Measurements from ENCODE around the gene FAF1.

Gene FAF1

GRCh38 chr1:50604580-50604979 is 355.5 kb downstream of the FAF1 start:
- Histone ChIP-seq H3K4me1 (ENCODE audit: control insufficient read depth in 1 of 2, insufficient read depth in 2 of 2, low read length in 2 of 2) (no peaks in the 10 kb centered on the region), H3K9ac (ENCODE audit: low read depth in 1 of 2, low read length in 2 of 2) (no peak overlapping the region), H3K9me3 (ENCODE audit: control insufficient read depth in 1 of 2, low read length in 2 of 2) (no peaks in the 10 kb centered on the region), H3K27ac (ENCODE audit: low read depth, low read length) (no peak overlapping the region), H3K27me3 (ENCODE audit: control insufficient read depth in 1 of 2, insufficient read depth in 2 of 2, low read length in 2 of 2) (no peaks in the 10 kb centered on the region), H3K36me3 (ENCODE audit: control insufficient read depth in 1 of 2, insufficient read depth in 2 of 2, low read length in 2 of 2) (peaks cover 0 to 3% of the 10 kb centered on the region in 2 donors), H3K4me3 (ENCODE audit: low read depth in 1 of 2, low read length in 2 of 2) (no peak overlapping the region)

GRCh38 chr1:50603274-50604271 is 356.5 kb downstream of the FAF1 start:
- H3K4me1 ChIP-seq (ENCODE audit: control insufficient read depth in 1 of 2, insufficient read depth in 2 of 2, low read length in 2 of 2) = no peaks in the 10 kb centered on the region

GRCh38 chr1:50599546-50599945 is 360.5 kb downstream of the FAF1 start:
- Histone ChIP-seq H3K9me3 (ENCODE audit: control insufficient read depth in 1 of 2, low read length in 2 of 2) (no peaks in the 10 kb centered on the region), H3K4me1 (ENCODE audit: control insufficient read depth in 1 of 2, insufficient read depth in 2 of 2, low read length in 2 of 2) (no peaks in the 10 kb centered on the region), H3K9ac (ENCODE audit: low read depth in 1 of 2, low read length in 2 of 2) (no peak overlapping the region), H3K36me3 (ENCODE audit: control insufficient read depth in 1 of 2, insufficient read depth in 2 of 2, low read length in 2 of 2) (peaks cover 0 to 5% of the 10 kb centered on the region in 2 donors), H3K4me3 (ENCODE audit: low read depth in 1 of 2, low read length in 2 of 2) (no peak overlapping the region), H3K27me3 (ENCODE audit: control insufficient read depth in 1 of 2, insufficient read depth in 2 of 2, low read length in 2 of 2) (no peaks in the 10 kb centered on the region), H3K27ac (ENCODE audit: low read depth, low read length) (no peak overlapping the region)

More at GRCh38 chr1:50603274-50604271, 356.5 kb downstream of the FAF1 start:
- Histone ChIP-seq H3K27ac (ENCODE audit: low read depth, low read length) (no peak overlapping the region), H3K27me3 (ENCODE audit: control insufficient read depth in 1 of 2, insufficient read depth in 2 of 2, low read length in 2 of 2) (no peaks in the 10 kb centered on the region), H3K36me3 (ENCODE audit: control insufficient read depth in 1 of 2, insufficient read depth in 2 of 2, low read length in 2 of 2) (peaks cover 0 to 3% of the 10 kb centered on the region in 2 donors), H3K4me3 (ENCODE audit: low read depth in 1 of 2, low read length in 2 of 2) (no peak overlapping the region), H3K9ac (ENCODE audit: low read depth in 1 of 2, low read length in 2 of 2) (no peak overlapping the region), H3K9me3 (ENCODE audit: control insufficient read depth in 1 of 2, low read length in 2 of 2) (no peaks in the 10 kb centered on the region)

DNA sequence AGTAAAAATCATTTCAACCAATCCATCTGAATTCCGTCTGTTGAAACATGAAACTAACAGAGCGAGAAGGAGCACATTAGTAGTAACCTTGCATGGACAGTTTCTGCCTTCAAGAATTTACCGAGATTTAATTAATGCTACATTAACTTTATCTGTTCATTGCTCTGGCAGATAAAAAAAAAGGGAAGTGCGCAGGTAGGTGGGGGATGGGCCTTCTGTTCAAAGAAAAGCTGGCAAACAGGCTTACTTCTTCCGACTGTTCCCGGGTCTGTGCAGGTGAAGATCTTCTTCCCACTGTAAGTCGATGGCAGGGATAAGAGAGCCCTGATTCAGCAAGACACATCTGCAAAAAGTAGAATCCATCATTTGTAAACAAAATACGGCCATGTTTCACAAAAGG is 364.2 kb downstream of the FAF1 start:
- peaks cover 0 to 5% of the 10 kb centered on the region in 2 donors for H3K36me3 ChIP-seq (ENCODE audit: control insufficient read depth in 1 of 2, insufficient read depth in 2 of 2, low read length in 2 of 2)
- no peak overlapping the region for H3K4me3 ChIP-seq (ENCODE audit: low read depth in 1 of 2, low read length in 2 of 2)
- no peak overlapping the region for H3K9ac ChIP-seq (ENCODE audit: low read depth in 1 of 2, low read length in 2 of 2)
- H3K4me1 ChIP-seq (ENCODE audit: control insufficient read depth in 1 of 2, insufficient read depth in 2 of 2, low read length in 2 of 2) = no peaks in the 10 kb centered on the region
- no peaks in the 10 kb centered on the region for H3K27me3 ChIP-seq (ENCODE audit: control insufficient read depth in 1 of 2, insufficient read depth in 2 of 2, low read length in 2 of 2)
- H3K9me3 ChIP-seq (ENCODE audit: control insufficient read depth in 1 of 2, low read length in 2 of 2) = no peaks in the 10 kb centered on the region
- no peak overlapping the region for H3K27ac ChIP-seq (ENCODE audit: low read depth, low read length)

- peaks cover 3 to 11% of the 10 kb centered on the region in 2 donors for H3K36me3 ChIP-seq (ENCODE audit: control insufficient read depth in 1 of 2, insufficient read depth in 2 of 2, low read length in 2 of 2)
These were observed 366.6 kb downstream of the FAF1 start for GRCh38 chr1:50593515-50593914.

GRCh38 chr1:50591598-50591997 is 368.5 kb downstream of the FAF1 start:
- no peaks in the 10 kb centered on the region for H3K4me1 ChIP-seq (ENCODE audit: control insufficient read depth in 1 of 2, insufficient read depth in 2 of 2, low read length in 2 of 2)
- H3K27me3 ChIP-seq (ENCODE audit: control insufficient read depth in 1 of 2, insufficient read depth in 2 of 2, low read length in 2 of 2) = no peaks in the 10 kb centered on the region
- peaks cover 3 to 18% of the 10 kb centered on the region in 2 donors for H3K36me3 ChIP-seq (ENCODE audit: control insufficient read depth in 1 of 2, insufficient read depth in 2 of 2, low read length in 2 of 2)
- no peak overlapping the region for H3K4me3 ChIP-seq (ENCODE audit: low read depth in 1 of 2, low read length in 2 of 2)
- no peak overlapping the region for H3K9ac ChIP-seq (ENCODE audit: low read depth in 1 of 2, low read length in 2 of 2)
- H3K9me3 ChIP-seq (ENCODE audit: control insufficient read depth in 1 of 2, low read length in 2 of 2) = no peaks in the 10 kb centered on the region
- no peak overlapping the region for H3K27ac ChIP-seq (ENCODE audit: low read depth, low read length)

More at GRCh38 chr1:50593515-50593914, 366.6 kb downstream of the FAF1 start:
- no peak overlapping the region for H3K4me3 ChIP-seq (ENCODE audit: low read depth in 1 of 2, low read length in 2 of 2)
- no peak overlapping the region for H3K27ac ChIP-seq (ENCODE audit: low read depth, low read length)
- H3K9ac ChIP-seq (ENCODE audit: low read depth in 1 of 2, low read length in 2 of 2) = no peak overlapping the region
- no peaks in the 10 kb centered on the region for H3K27me3 ChIP-seq (ENCODE audit: control insufficient read depth in 1 of 2, insufficient read depth in 2 of 2, low read length in 2 of 2)
- H3K4me1 ChIP-seq (ENCODE audit: control insufficient read depth in 1 of 2, insufficient read depth in 2 of 2, low read length in 2 of 2) = no peaks in the 10 kb centered on the region
- H3K9me3 ChIP-seq (ENCODE audit: control insufficient read depth in 1 of 2, low read length in 2 of 2) = no peaks in the 10 kb centered on the region

- H3K9ac ChIP-seq (ENCODE audit: low read depth in 1 of 2, low read length in 2 of 2) = no peak overlapping the region
- H3K4me1 ChIP-seq (ENCODE audit: control insufficient read depth in 1 of 2, insufficient read depth in 2 of 2, low read length in 2 of 2) = no peaks in the 10 kb centered on the region
- H3K27me3 ChIP-seq (ENCODE audit: control insufficient read depth in 1 of 2, insufficient read depth in 2 of 2, low read length in 2 of 2) = no peaks in the 10 kb centered on the region
- no peak overlapping the region for H3K27ac ChIP-seq (ENCODE audit: low read depth, low read length)
- peaks cover 10 to 25% of the 10 kb centered on the region in 2 donors for H3K36me3 ChIP-seq (ENCODE audit: control insufficient read depth in 1 of 2, insufficient read depth in 2 of 2, low read length in 2 of 2)
- H3K9me3 ChIP-seq (ENCODE audit: control insufficient read depth in 1 of 2, low read length in 2 of 2) = no peaks in the 10 kb centered on the region
- H3K4me3 ChIP-seq (ENCODE audit: low read depth in 1 of 2, low read length in 2 of 2) = no peak overlapping the region
These were observed 377.7 kb downstream of the FAF1 start for GRCh38 chr1:50582346-50582745.

- H3K27me3 ChIP-seq (ENCODE audit: control insufficient read depth in 1 of 2, insufficient read depth in 2 of 2, low read length in 2 of 2) = no peaks in the 10 kb centered on the region
- no peak overlapping the region for H3K4me3 ChIP-seq (ENCODE audit: low read depth in 1 of 2, low read length in 2 of 2)
- no peak overlapping the region for H3K9ac ChIP-seq (ENCODE audit: low read depth in 1 of 2, low read length in 2 of 2)
- no peaks in the 10 kb centered on the region for H3K9me3 ChIP-seq (ENCODE audit: control insufficient read depth in 1 of 2, low read length in 2 of 2)
- H3K27ac ChIP-seq (ENCODE audit: low read depth, low read length) = no peak overlapping the region
- H3K36me3 ChIP-seq (ENCODE audit: control insufficient read depth in 1 of 2, insufficient read depth in 2 of 2, low read length in 2 of 2) = peaks cover 7% of the 10 kb centered on the region in 2 donors
- H3K4me1 ChIP-seq (ENCODE audit: control insufficient read depth in 1 of 2, insufficient read depth in 2 of 2, low read length in 2 of 2) = no peaks in the 10 kb centered on the region
These were observed 390.0 kb downstream of the FAF1 start for GRCh38 chr1:50570066-50570468.

- Histone ChIP-seq H3K27me3 (ENCODE audit: control insufficient read depth in 1 of 2, insufficient read depth in 2 of 2, low read length in 2 of 2) (no peaks in the 10 kb centered on the region), H3K36me3 (ENCODE audit: control insufficient read depth in 1 of 2, insufficient read depth in 2 of 2, low read length in 2 of 2) (peaks cover 9 to 13% of the 10 kb centered on the region in 2 donors), H3K27ac (ENCODE audit: low read depth, low read length) (no peak overlapping the region), H3K4me1 (ENCODE audit: control insufficient read depth in 1 of 2, insufficient read depth in 2 of 2, low read length in 2 of 2) (no peaks in the 10 kb centered on the region), H3K9ac (ENCODE audit: low read depth in 1 of 2, low read length in 2 of 2) (no peak overlapping the region), H3K9me3 (ENCODE audit: control insufficient read depth in 1 of 2, low read length in 2 of 2) (no peaks in the 10 kb centered on the region), H3K4me3 (ENCODE audit: low read depth in 1 of 2, low read length in 2 of 2) (no peak overlapping the region)
These were observed 391.3 kb downstream of the FAF1 start for GRCh38 chr1:50568782-50569181.

DNA sequence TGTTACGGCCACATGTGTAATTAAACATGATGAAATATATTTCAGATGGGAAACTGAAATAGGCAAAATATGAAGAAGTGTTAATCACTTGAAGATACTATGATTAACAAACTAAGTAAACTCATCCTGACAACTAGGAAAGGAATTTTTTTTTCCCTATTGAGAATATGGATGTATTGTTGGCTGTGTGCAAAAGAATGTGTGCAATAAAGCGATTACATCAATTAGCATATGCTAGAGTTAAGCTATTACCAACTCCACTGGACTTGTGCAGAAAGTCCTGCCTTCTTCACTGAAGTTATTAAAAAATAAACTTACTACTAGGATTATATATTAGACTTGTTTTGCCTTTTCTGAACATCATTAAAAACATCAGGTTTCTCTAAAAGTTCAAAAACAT is 393.7 kb downstream of the FAF1 start:
- Histone ChIP-seq H3K36me3 (ENCODE audit: control insufficient read depth in 1 of 2, insufficient read depth in 2 of 2, low read length in 2 of 2) (peaks cover 13 to 16% of the 10 kb centered on the region in 2 donors), H3K9me3 (ENCODE audit: control insufficient read depth in 1 of 2, low read length in 2 of 2) (no peaks in the 10 kb centered on the region), H3K27me3 (ENCODE audit: control insufficient read depth in 1 of 2, insufficient read depth in 2 of 2, low read length in 2 of 2) (no peaks in the 10 kb centered on the region), H3K4me3 (ENCODE audit: low read depth in 1 of 2, low read length in 2 of 2) (no peak overlapping the region), H3K4me1 (ENCODE audit: control insufficient read depth in 1 of 2, insufficient read depth in 2 of 2, low read length in 2 of 2) (no peaks in the 10 kb centered on the region), H3K27ac (ENCODE audit: low read depth, low read length) (no peak overlapping the region), H3K9ac (ENCODE audit: low read depth in 1 of 2, low read length in 2 of 2) (no peak overlapping the region)

Measured in duodenal mucosa (tissue), 2 donors.